SK-N-SH treated with all-trans-retinoic acid at 6 μM for 48 hours (cell line): ENCODE data around the gene PM20D1.

Experiments
- ATAC-seq: fragments of 200-7000 bp; cut with Tn5 transposase; 3 replicates; pipeline ENCODE4 v1.9.1; 2020; ENCODE audit warnings: mild to moderate bottlenecking, moderate library complexity
- ARNTL ChIP-seq: fragments of 450-650 bp; formaldehyde crosslinking; IDR thresholded peaks from 2 replicates; pipeline ENCODE4 v1.5.0; 2020; ENCODE audit warnings: low read depth, mild to moderate bottlenecking, moderate library complexity, borderline replicate concordance
- BACH2 ChIP-seq: fragments of 250-450 bp; sonication (Bioruptor Pico); IDR thresholded peaks from 2 replicates; pipeline ENCODE4 v1.9.0; 2021; ENCODE audit warnings: mild to moderate bottlenecking, borderline replicate concordance
- CSDC2 ChIP-seq: fragments of 250-450 bp; sonication (Bioruptor Pico); IDR thresholded peaks from 2 replicates; pipeline ENCODE4 v1.5.0; 2020; ENCODE audit warnings: mild to moderate bottlenecking, moderate library complexity
- CSRNP3 ChIP-seq: fragments of 250-450 bp; sonication (Bioruptor Pico); IDR thresholded peaks from 2 replicates; pipeline ENCODE4 v1.5.1; 2021; ENCODE audit warnings: mild to moderate bottlenecking, moderate library complexity
- ESRRG ChIP-seq: fragments of 250-450 bp; sonication (Bioruptor Pico); IDR thresholded peaks from 2 replicates; pipeline ENCODE4 v1.6.1; 2021; ENCODE audit warnings: mild to moderate bottlenecking
- ISL1 ChIP-seq: fragments of 250-450 bp; sonication (Bioruptor Pico); IDR thresholded peaks from 2 replicates; pipeline ENCODE4 v2.1.2; 2022; ENCODE audit warnings: mild to moderate bottlenecking, moderate library complexity
- OSR1 ChIP-seq: fragments of 250-450 bp; sonication (Bioruptor Pico); IDR thresholded peaks from 2 replicates; pipeline ENCODE4 v1.8.0; 2022; ENCODE audit warnings: moderate library complexity, mild to moderate bottlenecking, inconsistent platforms
- POU6F1 ChIP-seq: fragments of 250-450 bp; sonication (Bioruptor Pico); IDR thresholded peaks from 2 replicates; pipeline ENCODE4 v1.8.0; 2021; ENCODE audit warnings: low read depth, mild to moderate bottlenecking, moderate library complexity, borderline replicate concordance
- PPARA ChIP-seq: fragments of 250-450 bp; sonication (Bioruptor Pico); IDR thresholded peaks from 2 replicates; pipeline ENCODE4 v1.5.0; 2020; ENCODE audit warnings: mild to moderate bottlenecking, borderline replicate concordance
- RARB ChIP-seq: fragments of 250-450 bp; sonication (Bioruptor Pico); IDR thresholded peaks from 2 replicates; pipeline ENCODE4 v1.8.0; 2021; ENCODE audit warnings: mild to moderate bottlenecking, moderate library complexity
- TCF4 ChIP-seq: fragments of 250-450 bp; sonication (Bioruptor Pico); IDR thresholded peaks from 2 replicates; pipeline ENCODE4 v1.8.0; 2021; ENCODE audit warnings: mild to moderate bottlenecking, moderate library complexity, borderline replicate concordance
- TOX ChIP-seq: fragments of 250-450 bp; sonication (Bioruptor Pico); IDR thresholded peaks from 2 replicates; pipeline ENCODE4 v1.8.0; 2021; ENCODE audit warnings: mild to moderate bottlenecking, moderate library complexity, borderline replicate concordance
- ZC3H10 ChIP-seq: fragments of 250-450 bp; sonication (Bioruptor Pico); IDR thresholded peaks from 2 replicates; pipeline ENCODE4 v1.5.1; 2021; ENCODE audit warnings: mild to moderate bottlenecking, moderate library complexity
- ZFP3 ChIP-seq: fragments of 250-450 bp; sonication (Bioruptor Pico); IDR thresholded peaks from 2 replicates; pipeline ENCODE4 v1.5.0; 2020; ENCODE audit warnings: mild to moderate bottlenecking, moderate library complexity
- ZFP30 ChIP-seq: fragments of 450-650 bp; formaldehyde crosslinking; IDR thresholded peaks from 2 replicates; pipeline ENCODE4 v1.5.0; 2022; ENCODE audit warnings: mild to moderate bottlenecking, moderate library complexity
- ZNF565 ChIP-seq: fragments of 450-650 bp; formaldehyde crosslinking; conservative IDR thresholded peaks from 2 replicates; pipeline ENCODE4 v1.5.0; 2020; ENCODE audit warnings: low read depth, mild to moderate bottlenecking, moderate library complexity
- ZNF70 ChIP-seq: fragments of 450-650 bp; formaldehyde crosslinking; IDR thresholded peaks from 2 replicates; pipeline ENCODE4 v1.5.0; 2020; ENCODE audit warnings: mild to moderate bottlenecking, moderate library complexity
- ZNF8 ChIP-seq: fragments of 450-650 bp; formaldehyde crosslinking; IDR thresholded peaks from 2 replicates; pipeline ENCODE4 v1.5.0; 2020; ENCODE audit warnings: mild to moderate bottlenecking, moderate library complexity
- TF ChIP-seq, protein P1 (sequence below): fragments of 250-450 bp; sonication (Bioruptor Pico); IDR thresholded peaks from 2 replicates; pipeline ENCODE4 v1.8.0; 2020; ENCODE audit warnings: mild to moderate bottlenecking, moderate library complexity, borderline replicate concordance
- TF ChIP-seq, protein P2 (sequence below): fragments of 250-450 bp; sonication (Bioruptor Pico); IDR thresholded peaks from 2 replicates; pipeline ENCODE4 v1.5.0; 2020; ENCODE audit warnings: mild to moderate bottlenecking, moderate library complexity
- TF ChIP-seq, protein P3 (sequence below): fragments of 250-450 bp; sonication (Bioruptor Pico); IDR thresholded peaks from 2 replicates; pipeline ENCODE4 v1.5.1; 2020; ENCODE audit warnings: low read depth, mild to moderate bottlenecking, moderate library complexity

Gene PM20D1

GRCh38 chr1:205800981-205801703, 48.8 kb downstream of the PM20D1 start:
- ATAC-seq = no peak
- TF ChIP-seq TOX (CRISPR knock-in tag) (no peak), ZFP30 (CRISPR knock-in tag) (no peak), CSRNP3 (no peak), PPARA (CRISPR knock-in tag) (no peak), OSR1 (CRISPR knock-in tag) (no peak), POU6F1 (CRISPR knock-in tag) (no peak), RARB (CRISPR knock-in tag) (no peak), ZFP3 (CRISPR knock-in tag) (no peak), CSDC2 (CRISPR knock-in tag) (no peak), TCF4 (CRISPR knock-in tag) (no peak), ZC3H10 (no peak), BACH2 (no peak), ZNF70 (CRISPR knock-in tag) (no peak), ISL1 (CRISPR knock-in tag) (no peak), ESRRG (CRISPR knock-in tag) (no peak)
- TF ChIP-seq, protein P1, sequence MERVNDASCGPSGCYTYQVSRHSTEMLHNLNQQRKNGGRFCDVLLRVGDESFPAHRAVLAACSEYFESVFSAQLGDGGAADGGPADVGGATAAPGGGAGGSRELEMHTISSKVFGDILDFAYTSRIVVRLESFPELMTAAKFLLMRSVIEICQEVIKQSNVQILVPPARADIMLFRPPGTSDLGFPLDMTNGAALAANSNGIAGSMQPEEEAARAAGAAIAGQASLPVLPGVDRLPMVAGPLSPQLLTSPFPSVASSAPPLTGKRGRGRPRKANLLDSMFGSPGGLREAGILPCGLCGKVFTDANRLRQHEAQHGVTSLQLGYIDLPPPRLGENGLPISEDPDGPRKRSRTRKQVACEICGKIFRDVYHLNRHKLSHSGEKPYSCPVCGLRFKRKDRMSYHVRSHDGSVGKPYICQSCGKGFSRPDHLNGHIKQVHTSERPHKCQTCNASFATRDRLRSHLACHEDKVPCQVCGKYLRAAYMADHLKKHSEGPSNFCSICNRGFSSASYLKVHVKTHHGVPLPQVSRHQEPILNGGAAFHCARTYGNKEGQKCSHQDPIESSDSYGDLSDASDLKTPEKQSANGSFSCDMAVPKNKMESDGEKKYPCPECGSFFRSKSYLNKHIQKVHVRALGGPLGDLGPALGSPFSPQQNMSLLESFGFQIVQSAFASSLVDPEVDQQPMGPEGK (CRISPR knock-in tag) = no peak
- TF ChIP-seq, all 23 proteins: peak for 0

DNA sequence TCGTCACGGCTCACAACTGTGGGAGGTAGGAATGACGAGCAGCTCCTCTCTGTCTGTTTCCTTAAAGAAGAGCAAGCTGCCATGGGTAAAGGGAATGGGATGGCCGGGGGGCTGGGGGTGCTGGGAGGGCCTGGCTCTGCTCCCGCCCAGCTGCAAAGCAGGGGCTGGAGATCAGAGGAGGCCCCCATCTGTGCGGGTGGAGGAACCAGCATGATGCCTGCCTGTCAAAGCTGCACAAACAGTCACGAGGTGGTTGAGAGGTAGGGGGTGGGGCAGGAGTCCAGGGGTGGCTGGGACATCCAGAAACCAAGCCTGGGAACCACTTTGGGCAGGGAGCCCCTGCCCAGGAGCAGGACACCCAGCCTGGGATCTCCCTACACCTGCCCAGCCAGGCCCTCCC, 49.5 kb downstream of the PM20D1 start:
- no peak for TF ChIP-seq ISL1 (CRISPR knock-in tag)
- TF ChIP-seq ZNF565 (CRISPR knock-in tag) = no peak
- no peak for TF ChIP-seq PPARA (CRISPR knock-in tag)
- no peak for TF ChIP-seq ARNTL (CRISPR knock-in tag)
- TF ChIP-seq OSR1 (CRISPR knock-in tag) = no peak
- no peak for TF ChIP-seq CSDC2 (CRISPR knock-in tag)
- TF ChIP-seq, protein P2, sequence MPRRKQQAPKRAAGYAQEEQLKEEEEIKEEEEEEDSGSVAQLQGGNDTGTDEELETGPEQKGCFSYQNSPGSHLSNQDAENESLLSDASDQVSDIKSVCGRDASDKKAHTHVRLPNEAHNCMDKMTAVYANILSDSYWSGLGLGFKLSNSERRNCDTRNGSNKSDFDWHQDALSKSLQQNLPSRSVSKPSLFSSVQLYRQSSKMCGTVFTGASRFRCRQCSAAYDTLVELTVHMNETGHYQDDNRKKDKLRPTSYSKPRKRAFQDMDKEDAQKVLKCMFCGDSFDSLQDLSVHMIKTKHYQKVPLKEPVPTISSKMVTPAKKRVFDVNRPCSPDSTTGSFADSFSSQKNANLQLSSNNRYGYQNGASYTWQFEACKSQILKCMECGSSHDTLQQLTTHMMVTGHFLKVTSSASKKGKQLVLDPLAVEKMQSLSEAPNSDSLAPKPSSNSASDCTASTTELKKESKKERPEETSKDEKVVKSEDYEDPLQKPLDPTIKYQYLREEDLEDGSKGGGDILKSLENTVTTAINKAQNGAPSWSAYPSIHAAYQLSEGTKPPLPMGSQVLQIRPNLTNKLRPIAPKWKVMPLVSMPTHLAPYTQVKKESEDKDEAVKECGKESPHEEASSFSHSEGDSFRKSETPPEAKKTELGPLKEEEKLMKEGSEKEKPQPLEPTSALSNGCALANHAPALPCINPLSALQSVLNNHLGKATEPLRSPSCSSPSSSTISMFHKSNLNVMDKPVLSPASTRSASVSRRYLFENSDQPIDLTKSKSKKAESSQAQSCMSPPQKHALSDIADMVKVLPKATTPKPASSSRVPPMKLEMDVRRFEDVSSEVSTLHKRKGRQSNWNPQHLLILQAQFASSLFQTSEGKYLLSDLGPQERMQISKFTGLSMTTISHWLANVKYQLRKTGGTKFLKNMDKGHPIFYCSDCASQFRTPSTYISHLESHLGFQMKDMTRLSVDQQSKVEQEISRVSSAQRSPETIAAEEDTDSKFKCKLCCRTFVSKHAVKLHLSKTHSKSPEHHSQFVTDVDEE (CRISPR knock-in tag) = no peak
- TF ChIP-seq ZNF70 (CRISPR knock-in tag) = no peak

DNA sequence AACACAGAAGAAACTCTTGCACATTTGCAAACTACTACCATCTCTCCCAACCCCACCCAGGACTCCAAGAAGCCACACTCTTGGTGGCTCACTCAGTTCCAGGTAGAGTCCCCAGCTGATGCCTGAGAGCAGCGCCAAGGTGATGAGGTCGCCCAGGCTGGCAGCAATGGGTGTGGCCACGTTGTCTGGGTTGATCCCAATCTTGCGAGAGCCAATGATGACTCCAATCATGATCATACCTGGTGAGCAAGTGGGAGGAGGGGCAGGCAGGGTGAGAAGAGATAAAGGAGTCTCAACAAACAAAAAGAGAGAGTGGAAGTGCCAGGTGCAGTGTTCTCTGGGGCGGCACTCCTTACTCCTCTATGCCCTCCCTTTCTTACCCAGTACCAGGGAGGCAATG, 51.4 kb downstream of the PM20D1 start:
- TF ChIP-seq ZNF70 (CRISPR knock-in tag) (no peak), ZNF8 (CRISPR knock-in tag) (no peak), ZFP3 (CRISPR knock-in tag) (no peak), ZNF565 (CRISPR knock-in tag) (no peak), OSR1 (CRISPR knock-in tag) (no peak)
- ATAC-seq = no peak

More for the DNA sequence above, 49.5 kb downstream of the PM20D1 start:
- ATAC-seq = no peak

DNA sequence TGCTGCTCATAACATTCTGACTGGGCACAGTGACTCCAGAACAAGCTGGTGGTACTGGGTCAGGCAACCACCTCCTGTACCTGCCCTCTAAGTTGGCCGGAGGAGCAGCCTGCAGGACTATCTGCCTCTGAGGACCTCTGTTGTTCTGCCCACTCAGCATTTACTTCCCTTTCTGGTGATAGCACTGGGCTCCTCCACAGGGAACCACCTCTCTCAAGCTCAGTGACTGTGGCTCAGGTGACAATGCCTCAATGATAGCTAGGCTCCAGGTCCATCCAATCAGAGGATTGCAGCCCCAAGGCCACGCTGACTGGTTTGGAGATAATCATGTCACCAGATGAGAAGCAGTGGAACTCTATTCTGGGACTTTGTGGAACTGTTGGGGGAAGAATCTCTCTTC, 52.8 kb downstream of the PM20D1 start:
- ATAC-seq = no peak
- TF ChIP-seq ZC3H10 (no peak), ARNTL (CRISPR knock-in tag) (no peak), ZNF8 (CRISPR knock-in tag) (no peak), RARB (CRISPR knock-in tag) (no peak), ZFP3 (CRISPR knock-in tag) (no peak), CSRNP3 (no peak)
- TF ChIP-seq, protein P2 (CRISPR knock-in tag) = no peak
- TF ChIP-seq, protein P3, sequence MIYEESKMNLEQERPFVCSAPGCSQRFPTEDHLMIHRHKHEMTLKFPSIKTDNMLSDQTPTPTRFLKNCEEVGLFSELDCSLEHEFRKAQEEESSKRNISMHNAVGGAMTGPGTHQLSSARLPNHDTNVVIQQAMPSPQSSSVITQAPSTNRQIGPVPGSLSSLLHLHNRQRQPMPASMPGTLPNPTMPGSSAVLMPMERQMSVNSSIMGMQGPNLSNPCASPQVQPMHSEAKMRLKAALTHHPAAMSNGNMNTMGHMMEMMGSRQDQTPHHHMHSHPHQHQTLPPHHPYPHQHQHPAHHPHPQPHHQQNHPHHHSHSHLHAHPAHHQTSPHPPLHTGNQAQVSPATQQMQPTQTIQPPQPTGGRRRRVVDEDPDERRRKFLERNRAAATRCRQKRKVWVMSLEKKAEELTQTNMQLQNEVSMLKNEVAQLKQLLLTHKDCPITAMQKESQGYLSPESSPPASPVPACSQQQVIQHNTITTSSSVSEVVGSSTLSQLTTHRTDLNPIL (CRISPR knock-in tag) = no peak
